Adrenal gland (tissue), 5 donors: ENCODE measurements around the gene CD48.

Experiments used
- CTCF ChIP-seq, 6 experiments: fragments of 450-650 bp in 4 of 6; fragments of 200-600 bp in 2 of 6; sonication (generic) in 1 of 6; IDR thresholded peaks; 1 replicate in 5 of 6; 2 replicates in 1 of 6; pipeline versions ENCODE4 v1.5.1 to v1.8.0; 2016 to 2021; ENCODE audit warnings: antibody characterized with exemption in 6 of 6, mild to moderate bottlenecking in 2 of 6, moderate library complexity in 1 of 6
- POLR2A ChIP-seq, 2 donors: fragments of 450-650 bp; IDR thresholded peaks; one replicate each; pipeline ENCODE4 v1.6.1; 2017; ENCODE audit warnings: antibody characterized with exemption in 2 of 2, mild to moderate bottlenecking in 2 of 2, moderate library complexity in 1 of 2
- donor health status: DM: no; HTN: no; CAD: no.

- TF ChIP-seq POLR2A (IDR thresholded peaks at IDR 0.05), result no peak
- no peak for TF ChIP-seq CTCF (IDR thresholded peaks at IDR 0.05)
Measured at GRCh38 chr1:160750608-160751007, 39.0 kb upstream of the CD48 start.
